ENCODE measurements around the gene CCDC195.

GRCh38 chr2:224690868-224691267, 25.3 kb downstream of the CCDC195 start:
- TF ChIP-seq CTCF (IDR thresholded peaks at IDR 0.05; ENCODE audit: poor library complexity, severe bottlenecking) (no peak), REST (IDR thresholded peaks at IDR 0.05; ENCODE audit: borderline replicate concordance) (no peak), POLR2AphosphoS5 (IDR thresholded peaks at IDR 0.05) (no peak), EZH2 (IDR thresholded peaks at IDR 0.05; ENCODE audit: borderline replicate concordance, insufficient read depth, low read length, poor library complexity, severe bottlenecking) (no peak), TAF1 (IDR thresholded peaks at IDR 0.05; ENCODE audit: low read depth) (no peak)
